ENCODE data around the gene TIAM2.
"Not testable (repeated sequence)": the region's sequence is repeated elsewhere in the genome, so short reads cannot be mapped to it uniquely, and the experiment has no call there.

Gene TIAM2

DNA sequence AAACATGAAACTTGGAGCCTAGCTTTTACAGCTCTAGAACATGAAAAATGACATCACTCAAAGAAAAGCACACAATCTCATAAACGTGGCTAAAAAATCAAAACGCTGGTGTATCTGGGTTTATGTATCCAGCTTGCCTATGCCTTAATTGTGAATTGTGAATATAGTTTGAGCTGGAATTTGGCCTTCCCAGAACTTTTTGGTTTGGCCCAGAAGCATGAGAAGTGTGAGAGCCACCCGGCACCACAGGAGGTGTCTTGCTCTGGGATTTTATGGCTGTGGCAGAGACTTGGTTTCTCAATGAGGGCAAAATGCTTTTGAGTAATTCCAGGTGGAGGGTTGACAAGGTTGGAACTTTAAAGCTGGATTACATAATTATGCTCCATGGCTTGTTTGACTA, 69.2 kb downstream of the TIAM2 start:
- no peak for DNase-seq

DNA sequence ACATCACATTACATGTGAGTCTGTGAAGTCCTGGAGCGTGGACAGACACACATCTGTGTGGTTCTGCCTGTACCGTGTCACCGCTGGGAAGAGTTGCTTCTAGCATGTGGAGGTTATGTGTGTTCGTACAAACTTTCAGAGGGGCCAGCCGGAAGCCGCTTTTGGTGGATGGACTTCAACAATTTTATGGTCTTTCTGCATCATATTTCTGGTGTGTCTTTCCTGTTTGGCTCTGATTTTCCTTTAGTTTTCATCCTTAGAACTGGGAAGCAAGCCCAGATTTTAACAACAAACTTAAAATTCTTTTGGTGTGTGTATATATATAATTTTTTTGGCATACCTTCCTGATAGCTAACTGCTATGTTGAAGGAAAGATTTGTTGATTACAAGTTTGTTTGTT, 71.2 kb downstream of the TIAM2 start:
- DNase-seq = no peak

DNA sequence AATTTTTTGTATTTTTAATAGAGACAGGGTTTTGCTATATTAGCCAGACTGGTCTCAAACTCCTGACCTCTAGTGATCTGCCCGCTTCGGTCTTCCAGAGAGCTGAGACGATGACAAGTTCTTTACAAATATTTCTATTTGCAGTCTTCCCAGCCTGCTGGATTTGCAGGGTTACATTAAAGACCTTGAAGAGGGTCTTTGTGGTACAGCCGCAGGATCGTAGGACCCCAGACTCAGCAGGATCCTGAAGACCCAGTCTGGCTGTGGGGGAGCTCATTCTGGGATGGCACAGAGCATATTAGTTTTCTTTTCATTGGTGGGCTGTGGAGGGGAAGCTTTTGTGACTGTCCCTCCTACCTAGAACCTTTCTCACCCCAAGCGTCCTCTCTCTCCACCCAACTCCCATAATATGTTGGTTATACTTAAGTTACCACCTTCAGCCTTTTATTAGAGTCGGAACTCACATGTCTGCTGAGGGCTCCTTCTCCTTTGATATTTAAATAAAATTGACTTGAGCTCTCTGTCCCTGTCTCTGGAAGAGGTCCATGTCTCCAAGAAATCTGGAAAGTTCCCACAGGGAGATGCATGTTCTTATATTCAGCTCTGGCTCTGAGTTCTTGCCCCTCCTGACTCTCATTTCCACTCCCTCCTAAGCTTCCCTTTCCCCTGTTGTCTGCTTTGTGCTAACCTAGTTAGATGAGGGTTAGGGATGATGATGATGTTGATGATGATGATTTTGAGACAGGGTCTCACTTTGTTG, 72.0 kb downstream of the TIAM2 start:
- no peak for DNase-seq

DNA sequence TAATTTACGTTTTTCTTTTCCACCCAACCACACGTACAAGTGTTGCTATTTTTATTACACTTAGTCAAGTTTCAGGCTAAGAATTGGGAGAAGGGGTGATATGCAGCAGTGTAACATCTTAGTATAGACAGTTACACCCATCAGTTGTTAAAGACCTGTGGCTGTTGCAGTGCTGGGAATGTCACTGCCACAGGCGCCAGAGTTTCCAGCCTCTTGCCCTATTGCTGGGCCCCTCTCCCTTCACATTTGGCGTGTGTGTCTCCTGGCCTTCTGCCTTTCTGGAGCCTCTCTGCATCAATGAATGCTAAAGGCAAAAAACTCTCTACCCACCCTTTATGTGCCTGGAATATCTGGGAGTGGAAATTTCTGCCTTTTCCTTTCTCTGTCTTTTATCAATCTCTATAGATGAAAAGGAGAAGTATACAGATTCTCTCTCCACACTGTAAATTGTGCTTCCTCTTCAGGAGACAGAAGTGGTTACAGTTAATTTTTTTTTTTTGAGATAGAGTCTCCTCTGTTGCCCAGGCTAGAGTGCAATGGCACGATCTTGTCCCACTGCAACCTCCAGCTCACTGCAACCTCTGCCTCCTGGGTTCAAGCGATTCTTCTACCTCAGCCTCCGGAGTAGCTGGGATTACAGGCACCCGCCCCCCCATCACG, 73.0 kb downstream of the TIAM2 start:
- no peak for DNase-seq

DNA sequence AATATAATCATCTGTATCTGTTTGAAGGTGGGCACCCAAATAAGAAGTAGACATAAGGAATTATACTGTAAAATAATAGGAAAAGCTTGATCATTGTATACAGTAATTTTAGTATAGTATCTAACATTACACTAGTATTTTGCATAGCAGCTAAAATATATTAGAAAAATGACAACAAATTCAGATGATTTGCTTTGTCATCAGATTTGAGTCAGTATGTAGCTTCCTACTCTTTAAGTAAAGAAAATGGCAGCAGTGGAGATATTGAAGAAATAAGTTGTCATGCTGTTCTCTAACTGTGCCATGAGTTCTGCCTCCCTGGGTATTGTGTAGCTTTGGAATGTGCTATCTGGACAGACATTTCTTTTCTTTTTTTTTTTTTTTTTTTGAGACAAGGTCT, 74.4 kb downstream of the TIAM2 start:
- no peak for DNase-seq

DNA sequence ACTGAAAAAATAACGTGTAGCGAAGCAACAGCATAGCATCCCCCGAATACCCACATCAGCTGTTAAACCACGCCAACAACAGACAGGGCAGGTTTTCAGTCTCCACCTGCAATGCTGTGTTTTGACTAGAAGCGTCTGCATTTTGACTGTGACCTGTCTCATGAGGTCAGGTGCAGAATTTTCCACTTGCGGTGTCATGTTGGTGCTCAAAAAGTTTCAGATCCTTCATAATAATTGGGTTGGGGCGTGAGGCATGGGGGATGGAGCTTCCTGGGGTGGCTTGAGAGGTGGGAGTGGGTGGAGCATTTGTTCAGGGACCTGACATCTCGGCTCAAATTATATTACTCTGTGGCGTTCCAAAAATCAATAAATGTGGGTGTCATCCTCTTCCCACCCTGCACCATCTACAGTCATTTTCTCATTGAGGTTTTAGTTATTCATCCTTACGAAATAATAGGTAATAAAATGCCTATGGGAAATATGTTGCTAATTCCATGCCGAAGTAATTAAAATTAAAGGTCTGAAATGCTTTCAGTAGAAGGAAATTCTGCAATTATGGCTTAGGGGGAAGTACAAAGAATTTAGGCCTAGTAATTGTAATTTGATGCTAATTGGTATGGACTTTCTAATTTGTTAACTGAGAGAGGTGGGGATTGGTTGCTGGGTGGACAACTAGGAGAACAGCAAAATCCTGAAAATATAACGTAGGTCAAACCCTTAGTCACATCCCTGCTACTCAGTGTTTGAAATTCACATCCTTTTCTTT, 81.0 kb downstream of the TIAM2 start:
- no peak for DNase-seq

DNA sequence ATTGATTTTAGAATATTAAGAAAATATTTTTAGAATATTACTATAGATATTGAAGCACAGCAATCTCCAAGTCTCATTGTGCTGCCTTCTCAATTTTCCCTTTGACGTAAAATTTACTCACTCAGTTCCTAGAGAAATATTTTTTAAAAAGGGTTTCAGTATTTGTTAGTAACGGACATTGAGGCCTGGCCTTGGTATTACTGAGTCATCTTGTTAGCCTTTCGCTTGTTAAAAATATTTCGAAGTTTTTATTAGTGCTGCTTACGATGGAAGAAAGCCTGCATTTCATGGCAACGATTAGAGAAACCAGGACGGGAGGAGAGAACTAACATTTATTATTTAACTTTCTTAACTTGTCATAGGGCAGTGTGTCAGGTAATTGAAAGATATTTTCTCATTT, 82.2 kb downstream of the TIAM2 start:
- DNase-seq = no peak

DNA sequence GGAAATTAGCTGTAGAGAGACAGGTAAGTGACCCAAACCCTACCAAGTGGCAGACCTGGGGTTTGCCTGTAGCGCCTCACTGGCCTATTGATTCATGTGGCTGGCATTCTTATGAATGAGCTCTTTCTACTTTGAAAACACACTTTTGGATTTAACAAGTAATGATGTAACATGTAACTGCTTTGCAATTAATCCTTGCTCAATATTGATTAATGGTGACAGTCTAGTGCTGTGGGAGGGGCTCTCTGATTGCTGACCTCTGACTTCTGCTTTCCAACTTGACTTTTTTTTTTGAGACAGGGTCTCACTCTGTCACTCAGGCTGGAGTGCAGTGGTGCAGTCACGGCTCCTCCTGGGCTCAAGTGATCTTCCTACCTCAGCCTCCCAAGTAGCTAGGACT, 82.7 kb downstream of the TIAM2 start:
- no peak for DNase-seq

DNA sequence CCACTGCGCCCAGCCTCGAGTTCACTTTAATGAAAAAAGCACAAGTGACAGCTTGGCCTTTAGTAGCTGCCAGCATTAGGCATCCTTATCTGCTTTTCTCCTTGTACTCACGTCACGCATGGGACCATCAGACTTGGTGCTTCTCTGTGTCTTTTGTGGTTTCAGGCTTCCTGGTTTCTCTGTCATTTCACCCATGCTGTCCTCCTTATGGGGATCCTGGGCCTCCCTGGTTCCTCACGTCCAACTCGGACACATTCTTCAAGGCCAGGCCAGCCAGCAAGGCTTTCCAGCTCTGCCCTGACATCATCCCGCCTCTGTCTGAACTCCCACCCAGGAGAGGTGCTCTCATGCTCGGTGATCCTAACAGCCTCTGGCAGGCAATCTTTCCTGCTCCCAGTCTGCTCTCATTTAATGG, 83.2 kb downstream of the TIAM2 start:
- DNase-seq = no peak

DNA sequence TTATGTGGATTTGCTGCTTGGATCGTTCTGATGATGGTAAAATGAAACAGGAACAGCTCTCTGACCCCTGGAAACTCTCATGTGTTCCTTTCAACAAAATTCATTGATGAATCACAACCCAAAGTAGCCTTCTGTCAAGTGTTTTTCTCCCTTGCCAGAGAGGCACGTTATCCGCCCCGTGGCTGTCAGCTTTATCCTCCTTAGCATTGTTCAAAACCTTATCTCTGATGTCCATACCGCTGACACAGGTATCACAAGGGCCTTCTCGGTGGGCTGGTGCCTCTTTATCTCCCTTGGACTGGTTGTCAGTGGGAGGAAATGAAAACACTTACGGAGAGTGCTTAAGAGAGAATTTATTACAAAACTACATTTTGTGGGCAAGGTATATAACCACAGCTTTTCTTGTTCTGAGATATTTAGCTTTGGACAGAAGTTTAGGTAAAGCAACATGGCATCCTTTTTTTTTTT, 84.9 kb downstream of the TIAM2 start:
- no peak for DNase-seq

DNA sequence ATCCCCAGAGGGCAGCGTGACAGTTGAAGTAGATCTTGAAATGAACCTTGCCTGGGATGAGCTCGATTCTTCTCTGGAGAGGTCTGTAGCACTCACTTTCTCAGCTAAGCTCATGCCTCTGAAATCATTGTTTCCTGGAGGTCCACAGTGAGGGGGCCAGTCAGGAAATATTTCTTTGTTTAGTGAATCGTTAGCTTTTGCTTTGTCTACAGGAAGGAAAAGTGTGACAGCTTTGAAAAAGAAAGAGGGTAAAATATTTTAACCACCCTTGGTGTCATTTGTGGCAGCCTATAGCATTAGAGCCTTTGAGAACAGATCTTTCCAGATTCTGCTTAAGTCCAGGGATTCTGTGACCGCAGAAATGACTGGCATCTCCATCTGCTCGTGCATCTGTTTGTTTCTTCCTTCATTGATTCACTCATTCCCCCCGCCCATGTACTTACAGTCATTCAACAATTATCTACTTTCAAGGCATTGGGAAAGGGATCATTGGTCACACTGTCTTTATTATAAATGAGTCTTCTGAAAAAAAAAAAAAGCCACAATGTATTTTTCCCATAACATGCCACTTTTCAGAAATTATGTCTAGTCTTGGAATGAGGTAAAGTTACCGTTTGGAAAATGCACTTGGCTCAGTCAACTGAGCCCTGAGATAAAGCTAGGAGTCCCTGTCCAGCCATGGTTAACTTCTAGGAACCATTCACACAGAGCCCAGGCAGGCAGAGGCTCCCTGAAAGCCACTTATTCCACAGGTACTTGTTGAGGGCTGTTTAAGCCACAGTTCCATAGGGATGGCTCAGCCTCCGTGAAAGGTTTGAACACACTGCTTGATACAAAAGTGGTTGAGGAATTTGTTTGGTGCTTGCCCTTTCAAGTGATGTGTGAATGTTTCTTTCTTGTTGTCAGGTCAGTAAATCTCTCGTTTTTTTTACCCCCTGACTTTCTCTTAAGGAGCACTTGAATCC, 86.0 kb downstream of the TIAM2 start:
- DNase-seq = peak; percentile 62 to 88

DNA sequence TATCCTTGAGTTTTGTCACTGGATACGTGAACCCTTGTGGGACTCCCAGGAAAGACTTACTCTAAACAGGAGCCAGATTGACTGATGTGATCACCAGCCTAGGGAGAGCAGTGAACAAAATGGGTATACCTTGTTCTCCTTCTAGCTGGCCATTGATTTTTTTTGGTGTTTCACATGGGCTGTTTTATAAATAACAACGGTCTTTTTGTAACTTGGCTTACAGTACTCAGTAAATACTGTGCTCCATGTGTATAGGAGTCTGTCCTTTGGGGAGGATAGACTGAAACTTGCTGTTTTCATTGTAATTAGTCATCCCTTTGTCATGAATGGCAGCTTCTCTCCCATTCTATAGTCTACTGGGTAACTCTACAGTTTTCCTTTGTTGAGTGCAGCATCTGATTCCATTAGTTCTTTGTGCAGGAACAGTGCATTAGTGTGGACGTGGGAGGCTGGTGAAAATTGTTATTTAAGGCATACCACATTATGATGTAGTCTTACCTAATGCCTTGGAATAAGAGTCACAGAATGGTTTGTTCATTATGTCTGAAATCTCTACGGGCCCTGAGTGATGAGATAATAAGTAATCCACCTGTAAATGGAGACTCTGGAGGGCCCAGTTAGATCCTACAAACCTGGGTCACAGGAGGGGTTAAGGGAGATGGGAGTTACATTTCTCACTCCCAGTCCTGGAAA, 89.5 kb downstream of the TIAM2 start:
- DNase-seq = no peak

DNA sequence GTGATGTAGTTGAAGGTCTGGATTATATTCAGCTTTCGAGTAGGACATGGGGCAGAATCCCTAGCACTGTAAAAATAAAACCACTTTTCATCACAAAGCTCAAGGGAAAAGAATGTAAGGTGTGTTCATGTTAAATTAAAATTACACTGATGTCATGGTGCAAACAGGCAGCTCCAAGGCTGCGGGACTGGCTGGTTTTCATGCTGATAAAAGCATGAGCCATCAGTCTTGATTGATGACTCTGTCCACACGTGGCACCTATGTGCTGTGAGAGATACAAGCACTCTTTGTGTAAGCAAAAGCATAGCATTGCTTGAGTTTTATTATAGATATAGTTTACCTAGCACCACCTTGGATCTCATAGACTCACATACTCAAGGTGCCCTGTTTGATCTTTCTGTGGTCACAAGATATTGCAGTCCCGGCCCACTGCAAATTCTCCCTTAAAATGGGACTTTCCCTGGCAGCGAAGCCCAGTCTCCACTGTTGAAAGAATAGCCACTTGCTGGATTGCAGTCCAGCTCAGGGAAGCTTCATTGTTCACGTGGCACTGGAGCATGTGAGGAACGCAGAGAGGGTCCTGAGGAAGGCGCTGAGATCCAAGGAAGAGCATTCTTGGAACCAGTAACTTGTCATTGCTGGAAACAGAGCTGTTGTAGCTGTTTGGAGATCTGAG, 90.6 kb downstream of the TIAM2 start:
- no peak for DNase-seq

DNA sequence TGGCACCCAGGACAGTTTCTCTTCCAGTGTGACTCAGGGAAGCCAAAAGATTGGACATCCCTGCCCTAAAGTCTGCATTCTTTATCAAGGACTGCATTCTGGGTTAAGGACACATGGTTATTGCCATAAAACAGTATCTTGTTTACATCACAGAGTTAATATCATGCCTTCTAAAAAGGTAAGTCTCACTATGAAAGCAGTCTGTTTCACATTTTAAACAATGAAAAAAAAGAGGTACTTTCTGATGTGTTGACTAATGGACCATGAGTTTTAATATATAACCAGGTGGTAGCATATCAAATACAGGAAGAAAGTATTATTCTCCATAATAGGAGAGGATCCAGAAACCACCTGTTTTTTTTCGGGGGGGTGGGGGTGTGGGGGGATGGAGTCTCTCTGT, 93.7 kb downstream of the TIAM2 start:
- DNase-seq = no peak

DNA sequence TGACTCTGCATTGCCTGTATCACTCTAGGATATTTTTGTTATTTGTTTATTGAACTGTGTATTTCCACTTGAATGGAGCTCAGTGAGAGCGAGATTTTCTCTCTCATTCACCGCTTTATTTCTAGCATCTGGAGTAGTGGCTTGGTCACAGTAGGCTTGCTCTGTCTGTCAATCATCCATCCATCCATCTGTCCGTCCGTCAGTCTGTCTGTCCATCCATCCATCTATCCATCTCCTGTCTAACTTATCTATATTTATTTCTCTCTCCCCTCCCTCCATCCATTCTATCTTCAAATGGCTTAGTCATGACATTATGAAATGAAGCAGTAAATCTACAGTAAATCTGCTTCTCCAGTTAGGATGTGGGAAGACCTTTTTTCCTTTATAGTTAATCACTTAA, 94.6 kb downstream of the TIAM2 start:
- DNase-seq = no peak

DNA sequence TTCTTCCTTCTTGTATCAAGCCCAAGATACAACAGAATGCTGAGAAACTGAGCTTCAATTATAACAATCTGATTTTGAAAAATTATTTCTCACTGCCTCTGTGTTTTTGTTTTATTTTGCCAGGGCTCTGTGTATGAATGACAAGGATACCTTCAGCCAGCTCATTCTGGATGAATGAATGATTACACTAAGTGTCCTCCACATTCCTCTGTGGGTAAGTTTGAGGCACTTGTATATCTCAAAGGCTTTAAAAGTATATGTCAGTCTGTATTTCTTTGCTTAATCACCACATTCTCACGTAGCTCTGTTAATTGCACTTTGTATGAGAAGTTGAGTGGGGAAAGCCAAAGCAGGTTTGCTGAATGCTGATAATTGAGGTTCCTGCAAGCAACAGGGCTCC, 95.1 kb downstream of the TIAM2 start:
- DNase-seq = no peak

DNA sequence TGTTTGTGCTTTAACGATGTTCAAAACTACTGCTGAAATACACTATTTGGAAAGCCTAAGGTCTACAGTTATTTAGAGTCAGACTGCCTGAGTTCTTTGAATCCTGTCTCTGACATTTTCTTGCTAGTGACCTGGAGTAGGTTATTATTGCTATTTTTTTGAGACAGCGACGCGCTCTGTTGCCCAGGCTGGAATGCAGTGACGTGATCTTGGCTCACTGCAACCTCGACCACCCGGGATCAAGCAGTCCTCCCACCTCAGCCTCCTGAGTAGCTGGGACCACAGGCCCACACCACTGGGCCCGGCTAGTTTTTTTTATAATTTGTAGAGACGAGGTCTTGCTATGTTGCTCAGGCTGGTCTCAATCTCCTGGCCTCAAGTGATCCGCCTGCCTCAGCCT, 96.6 kb downstream of the TIAM2 start:
- DNase-seq = no peak

DNA sequence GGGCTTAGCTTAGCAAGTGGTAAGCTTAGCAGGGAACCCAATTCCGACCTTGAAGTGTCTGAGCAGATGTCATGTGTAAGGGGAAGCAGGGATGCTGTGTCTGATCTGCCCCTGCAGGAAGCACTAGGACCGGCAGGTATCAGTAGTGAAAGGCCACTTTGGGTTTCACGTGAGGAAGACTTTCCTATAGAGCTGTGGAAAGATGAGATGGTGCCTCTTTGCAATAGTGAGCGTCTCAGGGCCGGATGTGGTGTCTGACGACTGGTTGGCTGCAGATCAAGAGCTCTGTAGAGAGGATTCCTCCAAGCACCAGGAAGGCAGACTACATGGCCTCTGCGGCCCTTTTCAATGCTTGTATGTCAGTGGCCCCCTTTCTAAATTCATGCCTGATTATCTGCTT, 98.3 kb downstream of the TIAM2 start:
- DNase-seq = peak; percentile 49 to 79

DNA sequence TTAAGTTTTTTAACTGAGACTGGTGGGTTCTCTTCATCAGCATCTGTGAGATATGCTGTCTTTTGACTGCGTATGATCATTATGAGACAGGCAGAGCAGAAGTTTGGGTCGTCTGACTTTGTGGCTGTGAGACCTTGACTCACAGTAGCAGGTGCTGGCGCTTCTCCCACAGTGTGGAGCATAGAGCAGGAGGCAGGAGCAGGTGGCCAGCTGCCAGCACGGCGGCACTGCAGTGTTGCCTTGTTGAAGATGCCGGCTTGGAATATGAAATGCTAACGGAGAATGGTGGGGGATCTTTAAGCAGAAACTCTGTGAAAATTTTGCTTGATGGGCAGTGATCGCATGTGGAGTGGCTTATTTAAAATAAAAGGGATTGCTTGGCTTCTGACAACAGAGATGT, 105.0 kb downstream of the TIAM2 start:
- peak; percentile 78 to 88 for DNase-seq

DNA sequence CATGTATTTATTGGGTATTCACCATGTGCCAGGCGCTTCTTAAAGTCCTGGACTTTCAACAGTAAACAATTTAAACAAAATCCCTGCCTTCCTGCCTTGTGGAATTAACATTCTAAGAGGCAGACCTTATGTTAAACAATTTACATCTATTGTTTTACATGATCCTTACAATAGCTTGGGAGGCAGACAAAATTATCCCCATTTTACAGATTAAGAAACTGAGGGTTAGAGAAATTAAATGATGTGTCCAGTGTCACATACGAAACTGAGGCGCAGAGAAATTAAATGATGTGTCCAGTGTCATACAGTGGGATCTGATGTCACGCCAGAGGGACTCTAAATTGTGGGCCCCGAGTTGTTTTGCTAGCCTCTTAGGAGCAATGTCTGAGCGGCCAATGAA, 105.5 kb downstream of the TIAM2 start:
- DNase-seq = no peak

DNA sequence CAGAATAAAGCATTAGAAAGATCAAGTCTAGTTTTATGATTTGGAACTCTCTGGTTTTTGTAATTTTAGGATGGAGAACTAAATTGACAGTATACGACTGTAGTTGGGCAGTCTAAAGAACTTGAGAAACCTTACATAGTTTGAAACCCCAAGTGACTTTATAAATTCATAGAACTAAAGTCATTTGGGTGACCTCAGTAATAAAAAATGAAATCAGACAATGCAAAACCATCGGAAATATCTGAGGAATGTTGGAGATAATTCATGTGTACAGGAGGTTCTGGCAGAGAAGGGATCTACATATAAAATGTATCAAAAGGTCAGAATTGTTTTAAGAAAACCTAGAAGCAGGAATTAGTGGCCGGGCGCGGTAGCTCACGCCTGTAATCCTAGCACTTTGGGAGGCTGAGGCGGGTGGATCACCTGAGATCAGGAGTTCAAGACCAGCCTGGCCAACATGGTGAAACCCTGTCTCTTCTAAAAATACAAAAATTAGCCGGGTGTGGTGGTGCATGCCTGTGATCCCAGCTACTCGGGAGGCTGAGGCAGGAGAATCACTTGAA, 108.0 kb downstream of the TIAM2 start:
- not testable (repeated sequence) for DNase-seq
